HG03439 (cell line): ENCODE measurements around the gene MRPL23.

Source experiments
- ATAC-seq: cut with Tn5 transposase; IDR thresholded peaks from one replicate; pipeline ENCODE4 v1.9.1; 2021; ENCODE audit warnings: mild to moderate bottlenecking, moderate library complexity; ENCODE audit not compliant: unreplicated experiment

Gene MRPL23

DNA sequence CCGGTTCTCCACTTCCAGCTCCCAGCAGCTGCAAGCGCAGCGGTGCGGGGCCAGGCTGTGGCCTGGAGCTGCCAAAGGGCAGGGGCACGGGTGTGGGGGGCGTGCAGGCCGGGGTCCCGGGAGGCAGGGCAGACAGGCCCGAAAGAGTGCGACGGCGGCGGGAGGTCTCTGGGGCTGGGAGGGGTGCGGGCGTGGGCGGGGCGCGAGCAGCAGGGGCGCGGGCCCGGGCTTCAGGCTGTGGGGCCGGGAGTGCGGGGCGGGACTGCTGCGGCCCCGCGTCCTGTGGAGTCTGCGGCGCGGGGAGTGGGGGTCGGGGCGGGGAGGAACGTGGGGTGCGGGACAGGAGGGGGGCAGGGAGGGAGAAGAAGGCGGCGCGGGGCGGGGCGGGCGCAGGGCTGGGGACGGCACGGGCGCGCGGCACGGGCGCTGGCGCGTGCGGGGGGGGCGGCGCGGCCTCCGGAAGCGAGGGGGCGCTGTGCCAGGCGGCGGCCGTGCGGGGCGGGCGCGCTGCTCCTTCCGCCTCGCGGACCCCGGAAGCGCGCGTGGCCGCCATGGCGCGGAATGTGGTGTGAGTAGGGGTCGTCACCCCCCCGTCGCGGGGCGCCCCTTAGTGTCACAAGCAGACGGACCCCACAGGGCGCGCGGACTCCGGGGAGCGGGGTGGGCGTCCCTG, at the start of gene MRPL23:
Gene MRPL23 (plus strand): TSS at position 521 of the 673 bp plus-strand sequence. CDS start 31 bp downstream, at position 552.
- ATAC-seq = peak; percentile 62

- ATAC-seq = no peak
Measured at GRCh38 chr11:1899090-1899489, 48.0 kb upstream of the MRPL23 start.

GRCh38 chr11:1899686-1900085, 47.4 kb upstream of the MRPL23 start:
- no peak for ATAC-seq

DNA sequence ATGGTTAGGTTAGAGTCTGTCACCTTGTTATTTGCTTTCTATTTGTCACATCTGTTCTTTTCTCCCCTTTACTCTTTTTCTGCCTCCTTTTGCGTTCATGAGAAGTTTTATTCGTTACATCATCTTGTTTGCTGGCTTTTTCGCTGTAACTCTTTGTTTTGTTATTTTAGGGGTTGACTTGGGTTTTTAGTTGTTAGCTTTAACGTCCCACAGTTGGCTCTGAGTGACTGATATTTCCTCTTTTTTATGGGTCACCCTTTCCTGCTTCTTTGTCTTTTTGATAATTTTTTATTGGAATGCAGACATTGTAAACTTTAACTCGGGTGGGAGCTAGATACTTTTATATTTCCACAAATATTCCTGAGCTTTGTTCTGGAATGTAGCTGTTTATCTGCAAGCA, 41.0 kb upstream of the MRPL23 start:
- ATAC-seq = no peak

DNA sequence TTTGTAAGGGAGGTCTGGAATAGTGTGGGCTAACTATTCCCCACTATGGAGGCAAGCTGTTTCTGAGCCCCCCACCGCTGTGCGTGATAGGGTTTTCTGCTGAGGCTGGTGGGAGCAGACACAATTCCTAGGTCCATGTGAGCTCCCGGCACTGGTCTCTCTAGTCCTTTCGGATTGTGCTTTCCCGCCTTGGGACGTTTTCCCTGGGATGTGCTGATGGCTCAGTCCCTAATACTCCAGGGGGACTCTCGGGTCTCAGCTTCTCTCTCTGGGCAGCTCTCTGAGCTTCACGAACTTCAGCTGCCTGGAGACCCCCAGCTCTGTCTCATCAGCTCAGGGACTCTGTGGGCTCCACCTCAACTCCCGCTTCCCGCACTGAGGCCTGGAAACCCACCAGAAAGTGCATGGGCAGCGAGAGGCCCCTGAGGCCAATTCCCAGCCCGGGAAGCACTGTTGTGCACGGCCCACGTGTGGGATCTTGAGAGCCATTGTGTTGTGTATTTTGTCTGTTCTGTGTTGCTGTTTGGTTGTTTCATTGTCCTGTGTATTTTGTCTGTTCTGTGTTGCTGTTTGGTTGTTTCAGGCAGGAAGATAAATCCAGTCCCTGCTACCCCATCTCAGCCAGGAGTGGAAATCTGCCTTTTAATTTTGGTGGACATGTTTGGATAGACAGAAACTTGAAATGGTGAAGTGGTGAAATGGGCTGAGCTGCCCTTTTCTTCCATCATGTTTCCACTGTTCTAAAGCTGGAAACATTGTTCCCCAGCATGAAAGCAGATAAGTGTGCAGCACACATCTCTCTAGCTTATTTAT, 40.3 kb upstream of the MRPL23 start:
- no peak for ATAC-seq

GRCh38 chr11:1908618-1909017, 38.5 kb upstream of the MRPL23 start:
- no peak for ATAC-seq

DNA sequence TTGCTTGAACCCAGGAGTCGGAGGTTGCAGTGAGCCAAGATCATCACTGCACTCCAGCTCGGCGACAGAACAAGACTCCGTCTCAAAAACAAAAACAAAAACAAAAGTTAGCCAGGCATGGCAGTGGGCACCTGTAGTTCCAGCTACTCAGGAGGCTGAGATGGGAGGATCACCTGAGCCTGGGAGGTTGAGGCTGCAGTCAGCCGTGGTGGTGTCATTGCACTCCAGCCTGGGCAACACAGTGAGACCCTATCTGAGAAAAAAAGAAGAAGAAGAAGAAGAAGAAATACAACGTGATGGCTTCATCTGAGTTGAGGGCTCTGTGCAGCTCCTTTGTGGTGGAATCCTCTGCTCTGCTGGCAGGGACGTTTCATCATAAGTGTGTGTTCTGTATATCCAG, 37.6 kb upstream of the MRPL23 start:
- no peak for ATAC-seq

DNA sequence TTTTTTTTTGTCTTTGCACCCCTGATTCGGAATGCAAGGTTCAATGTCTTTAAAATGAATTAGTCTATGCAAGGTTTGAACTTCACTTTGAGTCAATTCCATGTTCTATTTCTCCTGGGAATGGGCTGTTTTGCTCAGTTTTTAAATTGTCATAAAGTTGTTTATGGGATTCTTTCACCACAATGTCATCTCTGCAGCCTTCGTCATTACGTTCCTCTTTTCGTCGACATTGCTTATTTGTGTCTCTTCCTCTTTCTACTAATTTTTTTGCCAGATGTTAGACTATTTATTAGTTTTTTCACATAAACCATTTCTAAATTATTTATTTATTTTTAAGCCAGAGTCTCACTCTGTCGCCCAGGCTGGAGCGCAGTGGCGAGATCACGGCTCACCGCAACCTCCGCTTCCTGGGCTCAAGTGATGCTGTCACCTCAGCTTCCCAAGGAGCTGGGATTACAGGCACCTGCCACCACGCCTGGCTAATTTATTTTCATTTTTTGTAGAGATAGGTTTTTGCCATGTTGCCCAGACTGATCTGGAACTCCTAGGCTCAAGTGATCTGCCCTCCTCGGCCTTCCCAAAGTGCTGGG, 34.7 kb upstream of the MRPL23 start:
- no peak for ATAC-seq

DNA sequence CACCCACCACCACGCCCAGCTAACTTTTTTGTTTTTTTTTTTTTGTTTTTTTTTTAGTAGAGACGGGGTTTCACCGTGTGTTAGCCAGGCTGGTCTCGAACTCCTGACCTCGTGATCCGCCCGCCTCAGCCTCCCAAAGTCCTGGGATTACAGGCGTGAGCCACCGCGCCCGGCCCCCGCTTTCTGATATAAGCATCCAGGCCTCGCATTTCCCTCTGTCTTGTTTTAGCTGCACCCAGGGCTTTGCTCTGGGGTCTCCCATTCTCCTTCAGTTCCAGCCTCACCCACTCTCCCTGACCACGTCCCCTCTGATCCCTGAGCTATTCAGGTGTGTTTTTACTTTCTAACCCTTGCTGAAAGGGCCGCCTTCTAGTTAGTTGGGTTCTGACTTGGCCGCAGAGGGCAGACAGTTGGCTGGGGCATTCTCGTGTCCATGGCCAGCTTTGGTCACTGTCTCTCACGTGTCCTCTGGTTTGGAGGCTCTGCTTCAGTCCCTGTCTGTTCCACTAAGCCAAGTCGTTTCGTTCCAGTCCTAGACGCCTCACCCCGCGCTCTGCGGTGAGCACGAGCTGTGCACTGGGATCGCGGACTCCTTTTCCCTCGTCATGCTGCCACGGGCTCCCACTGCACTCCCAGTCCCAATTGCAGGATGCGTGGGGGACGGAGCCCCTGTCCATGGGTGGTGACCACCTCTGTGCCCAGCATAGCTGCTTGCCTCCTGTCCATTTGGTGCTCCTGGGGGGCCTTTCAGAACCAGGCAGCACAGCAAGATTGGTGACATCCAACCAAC, 33.7 kb upstream of the MRPL23 start:
- no peak for ATAC-seq

DNA sequence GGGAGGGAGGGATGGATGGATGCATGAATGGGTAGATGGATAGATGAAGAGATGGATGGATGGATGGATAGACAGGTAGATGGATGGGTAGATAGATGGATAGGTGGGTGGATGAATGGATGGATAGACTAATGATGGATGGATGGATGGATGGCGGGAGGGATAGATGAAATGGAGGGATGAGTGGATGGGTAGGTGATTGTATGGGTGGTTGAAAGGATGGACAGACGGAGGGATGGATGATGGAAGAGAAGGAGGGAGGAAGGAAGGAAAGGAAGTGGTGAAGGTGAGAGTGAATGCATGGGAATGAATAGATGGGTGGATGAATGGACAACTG, 31.4 kb upstream of the MRPL23 start:
- no peak for ATAC-seq

GRCh38 chr11:1916132-1916985, 30.8 kb upstream of the MRPL23 start:
- ATAC-seq = no peak

- no peak for ATAC-seq
Measured at GRCh38 chr11:1916986-1917522, 30.1 kb upstream of the MRPL23 start.

- no peak for ATAC-seq
Measured at GRCh38 chr11:1917523-1918435, 29.4 kb upstream of the MRPL23 start.

- ATAC-seq = no peak
Measured at GRCh38 chr11:1918436-1919315, 28.5 kb upstream of the MRPL23 start.

DNA sequence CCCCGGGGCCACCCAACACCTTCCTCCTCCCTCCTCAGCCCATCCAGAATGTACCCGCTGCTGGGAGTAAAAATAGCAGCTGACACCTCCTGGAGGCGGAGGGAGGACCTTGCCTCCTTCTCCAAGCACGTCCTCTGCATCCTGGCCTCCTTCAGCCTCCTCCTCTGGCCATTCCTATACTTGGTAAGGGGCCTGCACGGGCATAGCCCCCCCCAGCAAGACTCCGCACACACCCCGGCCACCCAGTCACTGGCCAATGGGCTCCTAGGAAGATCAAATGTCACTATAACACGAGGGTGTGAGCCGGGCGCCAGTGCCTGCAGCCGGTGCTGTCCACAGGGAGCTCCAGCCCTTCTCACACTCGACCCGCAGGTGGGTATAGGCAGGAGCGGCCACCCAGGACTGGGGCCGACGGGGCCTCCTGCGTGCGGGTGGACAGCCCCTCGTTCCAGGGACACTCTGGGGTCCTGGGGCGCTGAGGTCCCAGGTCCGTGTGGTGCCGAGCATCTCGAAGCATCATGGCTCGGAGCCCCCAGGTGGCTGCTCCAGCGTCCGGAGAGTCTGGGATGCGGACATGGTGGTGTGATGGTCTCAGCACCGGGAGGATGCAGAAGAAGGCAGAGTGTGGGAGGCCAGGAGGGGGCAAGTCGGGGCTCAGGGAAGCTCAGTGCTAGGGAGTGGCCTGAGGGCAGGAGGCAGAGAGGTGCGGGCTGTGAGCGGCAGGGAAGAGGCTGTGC, 27.6 kb upstream of the MRPL23 start, which contains the start of gene TNNT3:
Gene TNNT3 (plus strand): TSS at position 313 of the 737 bp plus-strand sequence. CDS start 3,172 bp downstream, outside the sequence.
- ATAC-seq = no peak

GRCh38 chr11:1920128-1920908, 26.8 kb upstream of the MRPL23 start:
- no peak for ATAC-seq
